ACHN (cell line): ENCODE results near the gene PIGT.

Source experiments
- DNase-seq: peaks from one replicate; pipeline ENCODE4 v3.0.0-alpha.2; 2015
- in situ Hi-C: cut with HindIII; loops from 2 replicates; pipeline ENCODE4 v1.10.0; 2017; ENCODE audit warnings: low sequenced_read_pairs, low pct_ligation_motif_present, low pct_unique_long_range_greater_than_20kb

PIGT gene

DNA sequence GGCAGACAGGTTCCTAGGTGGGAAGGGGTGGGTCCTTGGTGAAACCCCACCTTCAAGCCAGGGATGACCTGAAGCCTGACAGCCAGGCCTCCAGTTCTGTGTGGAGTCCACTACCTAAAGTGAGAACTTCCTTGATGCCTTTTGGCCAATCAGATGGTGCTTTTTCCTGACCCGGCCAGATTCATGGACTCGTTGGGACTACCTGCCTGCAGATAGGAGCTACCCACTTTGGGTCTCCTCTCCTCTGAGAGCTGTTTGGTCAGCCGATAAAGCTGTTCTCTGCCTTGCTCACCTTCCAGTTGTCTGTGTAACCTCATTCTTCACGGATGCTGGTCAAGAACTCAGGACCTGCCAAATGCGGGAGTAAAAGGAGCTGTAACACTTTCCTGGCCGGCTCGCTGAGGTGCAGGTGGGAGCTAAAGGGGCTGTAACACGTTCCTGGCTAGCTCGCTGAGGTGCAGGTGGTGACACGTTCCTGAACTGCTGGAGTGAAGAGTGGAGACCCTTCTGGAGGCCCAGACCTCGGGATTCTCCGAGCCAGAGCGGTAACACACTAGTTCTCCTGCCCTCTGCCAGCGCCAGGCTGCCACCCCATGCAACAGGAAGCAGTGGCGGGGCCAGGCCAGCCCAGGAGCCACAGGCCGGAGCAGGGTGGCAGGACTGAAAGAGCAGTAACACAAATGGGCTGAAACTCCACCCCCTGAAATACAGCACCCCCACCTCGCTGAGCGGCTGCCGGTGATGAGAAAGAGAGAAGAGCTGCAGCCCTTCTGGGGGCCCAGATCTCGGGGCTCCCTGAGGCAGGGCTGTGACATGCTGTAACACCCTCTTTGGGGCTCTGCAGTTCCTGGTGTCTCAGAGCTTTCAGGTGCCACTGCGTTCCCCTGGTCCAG lies 21.5 kb upstream of the PIGT start:
- in situ Hi-C loops, result no loop called here
- DNase-seq, result no peak

- no peak for DNase-seq
- in situ Hi-C loops, result no loop called here
These were observed 20.9 kb upstream of the PIGT start for GRCh38 chr20:45395114-45395415.

GRCh38 chr20:45399018-45399417 lies 16.9 kb upstream of the PIGT start:
- in situ Hi-C loops, result no loop called here
- DNase-seq, result no peak

- no peak for DNase-seq
- in situ Hi-C loops, result no loop called here
These were observed 15.5 kb upstream of the PIGT start for GRCh38 chr20:45400346-45401031.

GRCh38 chr20:45402946-45403345 lies 13.0 kb upstream of the PIGT start:
- in situ Hi-C loops, result no loop called here
- no peak for DNase-seq

- in situ Hi-C loops, result no loop called here
- no peak for DNase-seq
These were observed 11.5 kb upstream of the PIGT start for GRCh38 chr20:45404438-45404837.

DNA sequence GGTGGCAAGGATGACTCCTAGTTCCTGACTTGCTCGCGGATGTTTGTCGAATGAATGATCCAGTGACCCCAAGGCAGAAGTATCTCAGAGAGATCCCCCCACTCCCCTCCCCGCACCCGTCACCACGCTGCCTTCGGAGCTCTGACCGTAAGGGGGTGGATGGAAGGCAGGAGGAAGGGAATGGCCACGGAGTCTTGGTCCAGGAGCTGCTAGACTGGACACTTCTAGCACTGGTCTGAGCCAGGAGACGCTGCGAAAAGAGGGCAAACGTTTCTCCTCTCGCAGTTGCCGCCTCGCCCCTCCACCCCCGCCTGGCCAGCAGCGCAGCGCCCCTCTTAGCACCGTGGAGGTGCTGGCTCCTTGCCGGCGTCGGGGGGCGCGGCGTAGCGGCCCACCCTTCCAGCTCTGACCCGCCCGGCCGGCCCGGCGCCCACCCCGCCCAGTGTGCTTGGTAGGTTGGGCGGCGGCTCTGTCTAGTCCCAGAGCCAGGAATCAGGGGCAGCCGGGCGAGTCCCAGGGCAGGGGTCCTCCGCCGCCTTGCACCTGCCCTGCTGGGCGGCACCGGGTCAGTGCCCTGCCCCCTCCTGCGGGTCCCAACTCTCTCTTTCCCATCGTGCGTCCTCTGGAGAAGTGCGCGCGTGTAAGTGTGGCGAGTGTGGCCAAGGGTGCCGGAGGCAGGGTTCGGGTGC lies 10.2 kb upstream of the PIGT start:
- DNase-seq, result peak; percentile 16
- in situ Hi-C loops, result no loop called here

DNA sequence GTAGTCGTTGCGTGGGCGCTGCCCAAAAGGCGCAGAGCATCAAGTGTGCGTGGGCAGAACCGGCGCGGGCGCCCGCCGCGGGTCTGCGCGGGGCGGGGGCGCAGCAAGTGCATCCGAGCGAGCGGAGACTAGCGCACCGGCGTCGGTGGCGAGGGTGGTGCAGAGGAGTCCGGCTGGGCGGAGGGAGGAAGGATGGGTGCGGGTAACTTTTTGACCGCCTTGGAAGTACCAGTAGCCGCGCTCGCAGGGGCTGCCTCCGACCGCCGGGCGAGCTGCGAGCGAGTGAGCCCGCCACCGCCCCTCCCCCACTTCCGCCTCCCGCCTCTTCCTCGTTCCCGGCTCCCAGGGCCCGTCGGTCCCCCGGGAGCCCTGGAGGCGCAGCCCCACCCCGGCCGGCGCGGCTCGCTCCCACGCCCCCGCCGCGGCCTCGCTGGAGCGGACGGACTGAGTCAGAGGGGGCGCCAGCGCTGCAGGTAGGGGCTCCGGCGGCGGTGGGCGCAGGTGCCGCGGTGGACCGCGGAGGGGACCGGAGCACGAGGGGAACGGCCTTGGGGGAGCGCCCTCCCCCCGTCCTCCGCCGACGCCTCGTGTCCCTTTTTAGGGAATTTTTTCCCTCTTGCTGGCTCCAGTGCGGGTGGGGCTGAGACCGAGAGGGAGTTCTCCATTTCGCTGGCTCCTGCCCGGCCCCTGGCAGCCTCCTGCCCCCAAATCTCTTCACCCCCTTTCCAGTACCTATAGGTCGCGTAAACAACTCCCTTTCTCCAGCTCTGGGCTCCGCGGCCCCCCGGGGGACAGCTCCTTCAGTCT lies 9.5 kb upstream of the PIGT start:
- in situ Hi-C loops, result no loop called here
- peak; percentile 50 for DNase-seq

- in situ Hi-C loops, result no loop called here
- peak; percentile 40 for DNase-seq
These were observed 8.7 kb upstream of the PIGT start for GRCh38 chr20:45407067-45407745.

DNA sequence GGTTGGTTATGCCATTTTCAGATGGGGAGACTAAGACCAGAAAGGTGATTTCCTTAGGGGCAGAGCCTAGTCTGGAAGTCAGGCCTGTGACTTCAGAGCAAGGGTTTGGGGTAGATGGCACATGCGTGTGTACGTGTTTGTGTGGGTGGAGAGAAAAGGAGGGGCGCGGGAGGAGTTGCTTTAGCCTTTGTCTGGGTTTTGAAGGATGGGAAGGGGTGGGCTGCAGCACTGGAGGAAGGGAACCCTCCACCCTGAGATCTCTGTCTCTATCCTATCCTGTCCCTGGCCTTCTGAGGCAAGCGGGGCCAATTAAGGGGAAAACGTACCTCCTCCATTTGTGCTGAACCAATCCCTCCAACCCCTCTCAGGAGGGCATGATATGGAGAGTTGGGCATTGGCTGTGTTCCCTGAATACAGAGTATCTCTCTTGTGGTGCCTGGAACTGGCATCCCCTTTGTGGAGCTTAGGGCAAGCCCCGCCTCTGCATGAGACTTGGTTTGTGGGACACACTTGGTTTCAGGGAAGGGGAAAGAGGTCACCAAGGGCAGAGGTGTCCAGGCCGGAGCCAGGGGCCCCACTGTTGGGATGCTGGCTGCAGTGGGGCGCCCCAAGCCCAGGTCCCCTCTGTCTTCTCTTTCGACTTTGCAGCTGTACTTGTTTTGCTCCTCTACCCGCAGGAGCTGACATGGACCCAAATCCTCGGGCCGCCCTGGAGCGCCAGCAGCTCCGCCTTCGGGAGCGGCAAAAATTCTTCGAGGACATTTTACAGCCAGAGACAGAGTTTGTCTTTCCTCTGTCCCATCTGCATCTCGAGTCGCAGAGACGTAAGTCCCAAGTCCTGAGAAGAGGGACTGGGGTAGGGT lies 7.9 kb upstream of the PIGT start, which contains the start of gene DBNDD2:
Gene DBNDD2, plus strand, starts transcription at position 507 of the 863 bp plus-strand sequence. Its CDS starts 179 bp downstream, at position 686.
- no peak for DNase-seq
- in situ Hi-C loops, result no loop called here

DNA sequence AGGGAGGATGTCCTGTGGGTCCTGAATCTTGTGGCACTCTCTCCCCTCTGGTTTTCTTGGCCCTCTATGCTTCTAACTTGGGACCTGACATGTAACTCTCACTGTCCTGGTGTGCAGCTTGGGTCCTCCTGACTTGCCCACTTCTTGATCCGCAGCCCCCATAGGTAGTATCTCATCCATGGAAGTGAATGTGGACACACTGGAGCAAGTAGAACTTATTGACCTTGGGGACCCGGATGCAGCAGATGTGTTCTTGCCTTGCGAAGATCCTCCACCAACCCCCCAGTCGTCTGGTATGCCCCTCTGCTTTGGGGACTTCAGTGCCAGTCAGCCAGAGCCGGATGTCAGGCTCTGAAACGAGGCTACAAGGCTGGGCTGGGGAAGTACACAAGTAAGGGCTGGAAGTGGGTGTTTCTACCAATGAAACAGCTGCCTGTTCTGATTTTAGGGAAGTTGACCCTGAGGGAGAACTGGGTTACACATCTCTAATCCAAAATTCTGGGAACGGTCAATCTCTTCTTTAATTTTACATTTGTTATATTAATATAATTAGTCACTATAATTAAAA lies 7.2 kb upstream of the PIGT start:
- no peak for DNase-seq
- in situ Hi-C loops, result no loop called here

- DNase-seq, result no peak
- in situ Hi-C loops, result no loop called here
These were observed 6.2 kb upstream of the PIGT start for GRCh38 chr20:45409521-45410272.

GRCh38 chr20:45410887-45411286 lies 5.1 kb upstream of the PIGT start:
- in situ Hi-C loops, result no loop called here
- no peak for DNase-seq

- DNase-seq, result no peak
- in situ Hi-C loops, result no loop called here
These were observed 3.3 kb upstream of the PIGT start for GRCh38 chr20:45412653-45413052.

- DNase-seq, result no peak
- in situ Hi-C loops, result no loop called here
These were observed 2.5 kb upstream of the PIGT start for GRCh38 chr20:45413479-45413878.

- in situ Hi-C loops, result no loop called here
- no peak for DNase-seq
These were observed 976 bp downstream of the PIGT start for GRCh38 chr20:45416917-45417316.
